ENCODE data around the gene ELK3.
"Not testable (repeated sequence)": the region's sequence is repeated elsewhere in the genome, so short reads cannot be mapped to it uniquely, and the experiment has no call there.

The ELK3 gene

GRCh38 chr12:96315741-96316481, 121.7 kb downstream of the ELK3 start:
- DNase-seq: peak; percentile 14

GRCh38 chr12:96317801-96318200, 123.6 kb downstream of the ELK3 start:
- not testable (repeated sequence) for DNase-seq
